Suprapubic skin (tissue), 4 donors: ENCODE results near the gene POLR2L. TPM values are rescaled to one million over a fixed set of nuclear protein-coding genes. Genes with fewer than 3 reads are reported as not detected.

ENCODE experiments used
- DNase-seq, 2 donors: peaks; one replicate each; pipeline ENCODE4 v3.0.0-alpha.2; 2019; ENCODE audit warnings: low spot score in 2 of 2
- H3K27ac ChIP-seq: fragments of 200-600 bp; sonication (generic); one replicate; pipeline ENCODE4 v1.5.1; 2019
- H3K27me3 ChIP-seq: fragments of 200-600 bp; sonication (generic); one replicate; pipeline ENCODE4 v1.5.1; 2019
- H3K36me3 ChIP-seq: fragments of 200-600 bp; sonication (generic); one replicate; pipeline ENCODE4 v1.5.1; 2019
- H3K4me1 ChIP-seq: fragments of 200-600 bp; sonication (generic); one replicate; pipeline ENCODE4 v1.5.1; 2019
- H3K4me3 ChIP-seq: fragments of 200-600 bp; sonication (generic); one replicate; pipeline ENCODE4 v1.5.1; 2019; ENCODE audit warnings: mild to moderate bottlenecking
- H3K9me3 ChIP-seq: fragments of 200-600 bp; sonication (generic); one replicate; pipeline ENCODE4 v1.5.1; 2019
- CTCF ChIP-seq, 2 donors: fragments of 200-600 bp in 1 of 2; fragments of 450-650 bp in 1 of 2; sonication (generic) in 1 of 2; IDR thresholded peaks; one replicate each; pipeline ENCODE4 v1.5.1; 2016 to 2019; ENCODE audit warnings: antibody characterized with exemption in 2 of 2, mild to moderate bottlenecking in 1 of 2, moderate library complexity in 1 of 2
- EP300 ChIP-seq: sonication (generic); formaldehyde crosslinking; IDR thresholded peaks from one replicate; pipeline ENCODE4 v1.6.1; 2017; ENCODE audit warnings: antibody characterized with exemption
- POLR2A ChIP-seq, 2 donors: fragments of 450-650 bp; IDR thresholded peaks; one replicate each; pipeline ENCODE4 v1.6.1; 2017; ENCODE audit warnings: antibody characterized with exemption in 2 of 2, mild to moderate bottlenecking in 2 of 2, moderate library complexity in 2 of 2
- POLR2AphosphoS5 ChIP-seq, 3 donors: sonication (generic); formaldehyde crosslinking; IDR thresholded peaks; one replicate each; pipeline ENCODE4 v1.6.1; 2017; ENCODE audit warnings: antibody characterized with exemption in 3 of 3
- WGBS: methylation state at CpG from one replicate; pipeline ENCODE4 v1.1.5; 2018; 5-methylcytosine and 5-hydroxymethylcytosine counted together
- total RNA-seq, 4 donors: library from RNA; depleted of rRNA; stranded (reverse); fragments of >200 nt; gene quantifications; one replicate each; pipeline ENCODE4 v1.1.0, GENCODE V29; 2016

The POLR2L gene
- total RNA-seq, 4 donors from 2014 or later, result 31.1 to 76.4 (median 56.4) TPM

GRCh38 chr11:870127-870413, 27.7 kb upstream of the POLR2L start:
- no peaks in the 10 kb centered on the region for H3K27me3 ChIP-seq
- H3K27ac ChIP-seq, result no peak overlapping the region
- TF ChIP-seq POLR2AphosphoS5 (IDR thresholded peaks at IDR 0.05), result no peak
- no peak for TF ChIP-seq CTCF (IDR thresholded peaks at IDR 0.05)
- no peak for TF ChIP-seq POLR2A (IDR thresholded peaks at IDR 0.05)
- TF ChIP-seq EP300, result no peak
- peaks cover 45% of the 10 kb centered on the region for H3K36me3 ChIP-seq
- no peak for DNase-seq
- H3K4me3 ChIP-seq, result no peak overlapping the region
- no peaks in the 10 kb centered on the region for H3K4me1 ChIP-seq
- no peaks in the 10 kb centered on the region for H3K9me3 ChIP-seq
- WGBS, result 96% methylated on average over 3 of the region's 8 CpGs

GRCh38 chr11:869399-870126, 27.2 kb upstream of the POLR2L start:
- Histone ChIP-seq H3K27ac (no peak overlapping the region), H3K27me3 (no peaks in the 10 kb centered on the region), H3K36me3 (peaks cover 43% of the 10 kb centered on the region), H3K4me3 (no peak overlapping the region), H3K4me1 (no peaks in the 10 kb centered on the region), H3K9me3 (no peaks in the 10 kb centered on the region)
- TF ChIP-seq POLR2AphosphoS5 (IDR thresholded peaks at IDR 0.05) (no peak), EP300 (no peak), CTCF (IDR thresholded peaks at IDR 0.05) (no peak), POLR2A (IDR thresholded peaks at IDR 0.05) (no peak)
- no CpG with 5 or more reads among the region's 25 CpGs for WGBS
- DNase-seq, result no peak

DNA sequence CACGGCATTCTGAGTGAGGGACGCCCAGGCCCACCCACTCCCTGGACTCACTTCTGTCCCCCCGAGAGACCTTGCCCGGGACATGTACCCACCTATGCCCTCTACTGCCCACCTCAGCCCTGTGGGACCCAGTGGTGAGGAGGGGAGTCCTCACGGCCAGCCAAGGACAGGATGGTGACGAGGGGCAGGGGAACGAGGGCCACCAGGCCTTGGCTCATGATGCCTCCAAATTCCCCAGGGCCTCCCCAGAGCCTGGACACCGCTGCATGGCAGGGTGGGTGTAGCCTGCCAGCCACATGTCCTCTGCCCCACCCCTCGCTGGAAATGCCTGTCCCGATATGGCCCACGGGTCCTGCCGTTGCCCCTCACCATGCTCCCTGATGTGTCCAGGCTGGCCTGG, 26.5 kb upstream of the POLR2L start:
- TF ChIP-seq EP300 (no peak), POLR2AphosphoS5 (IDR thresholded peaks at IDR 0.05) (no peak), POLR2A (IDR thresholded peaks at IDR 0.05) (no peak), CTCF (IDR thresholded peaks at IDR 0.05) (no peak)
- H3K27me3 ChIP-seq, result no peaks in the 10 kb centered on the region
- no peak for DNase-seq

DNA sequence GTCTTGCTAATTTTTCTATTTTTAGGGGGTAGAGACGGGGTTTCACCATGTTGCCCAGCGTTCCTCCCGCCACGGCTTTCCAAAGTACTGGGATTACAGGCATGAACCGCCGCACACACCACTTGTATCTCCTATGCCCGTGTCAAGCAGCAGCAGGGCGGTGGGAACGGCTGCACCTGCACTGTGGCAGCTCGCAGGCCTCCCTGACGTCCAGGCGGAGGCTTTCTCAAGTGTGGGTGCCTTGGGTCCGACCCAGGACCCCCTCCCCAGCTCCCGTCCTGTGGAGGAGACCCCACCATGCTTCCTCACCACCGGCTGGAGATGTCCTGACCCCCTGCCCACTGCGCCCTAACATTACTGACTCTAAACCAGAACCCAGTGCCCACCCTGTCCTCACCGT, 26.1 kb upstream of the POLR2L start:
- Histone ChIP-seq H3K4me1 (no peaks in the 10 kb centered on the region), H3K4me3 (no peak overlapping the region), H3K27ac (no peak overlapping the region), H3K27me3 (no peaks in the 10 kb centered on the region), H3K9me3 (no peaks in the 10 kb centered on the region), H3K36me3 (peaks cover 51% of the 10 kb centered on the region)
- DNase-seq, result no peak
- TF ChIP-seq CTCF (IDR thresholded peaks at IDR 0.05) (no peak), POLR2AphosphoS5 (IDR thresholded peaks at IDR 0.05) (no peak), EP300 (no peak), POLR2A (IDR thresholded peaks at IDR 0.05) (no peak)
- WGBS, result 89% methylated on average over 17 of the region's 17 CpGs

More for the DNA sequence above, 26.5 kb upstream of the POLR2L start:
- Histone ChIP-seq H3K27ac (no peak overlapping the region), H3K4me1 (no peaks in the 10 kb centered on the region), H3K9me3 (no peaks in the 10 kb centered on the region), H3K36me3 (peaks cover 47% of the 10 kb centered on the region), H3K4me3 (no peak overlapping the region)
- WGBS, result 80% methylated on average over 4 of the region's 12 CpGs

DNA sequence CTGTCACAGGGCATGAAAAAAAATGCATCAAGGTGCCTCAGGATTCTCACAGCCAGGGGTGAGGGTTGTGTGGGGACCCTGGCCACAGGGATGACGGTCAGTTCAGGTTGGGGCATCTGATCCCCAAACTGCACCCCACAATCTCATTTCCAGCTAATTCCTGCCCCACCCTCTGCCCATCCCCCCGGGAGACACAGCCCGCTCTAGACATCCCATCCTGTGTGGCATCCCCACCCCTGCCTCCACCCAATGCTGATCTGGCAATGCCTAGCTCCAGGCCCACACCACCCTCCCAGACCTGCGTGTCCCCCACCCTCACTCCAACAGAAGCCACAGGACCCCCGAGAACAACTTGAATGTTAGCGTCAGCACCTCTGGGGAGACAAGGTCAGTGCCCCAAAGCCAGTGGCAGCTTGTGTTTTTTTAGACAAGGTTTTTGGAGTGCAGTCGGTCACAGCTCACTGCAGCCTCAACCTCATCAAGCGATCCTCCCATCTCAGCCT, 25.6 kb upstream of the POLR2L start:
- H3K36me3 ChIP-seq, result peaks cover 55% of the 10 kb centered on the region
- H3K4me3 ChIP-seq, result no peak overlapping the region
- H3K27ac ChIP-seq, result no peak overlapping the region
- peaks cover under 1% of the 10 kb centered on the region for H3K4me1 ChIP-seq
- WGBS, result 77% methylated on average over 8 of the region's 8 CpGs
- DNase-seq, result no peak
- H3K9me3 ChIP-seq, result no peaks in the 10 kb centered on the region
- H3K27me3 ChIP-seq, result no peaks in the 10 kb centered on the region
- TF ChIP-seq CTCF (IDR thresholded peaks at IDR 0.05), result no peak
- TF ChIP-seq EP300, result no peak
- no peak for TF ChIP-seq POLR2AphosphoS5 (IDR thresholded peaks at IDR 0.05)
- TF ChIP-seq POLR2A (IDR thresholded peaks at IDR 0.05), result no peak
